NCI-H2196 (cell line): ENCODE results near the gene GLA.

Source experiments
- DNase-seq: peaks from one replicate; lab custom pipeline; 2025; ENCODE audit not compliant: unreplicated experiment; lab: John Stamatoyannopoulos, UW

The GLA gene

GRCh38 chrX:101359966-101360365, 47.8 kb downstream of the GLA start:
- no peak for DNase-seq

GRCh38 chrX:101357166-101357795, 50.4 kb downstream of the GLA start:
- DNase-seq, result no peak

GRCh38 chrX:101349193-101349562, 58.5 kb downstream of the GLA start:
- no peak for DNase-seq

GRCh38 chrX:101348452-101349192, 59.1 kb downstream of the GLA start, which contains the start of gene TIMM8A:
TSS of gene TIMM8A (minus strand) at chrX:101348742. CDS start at chrX:101348664, 78 bp downstream.
- peak; percentile 65 for DNase-seq

- no peak for DNase-seq
Observed at GRCh38 chrX:101347859-101348451, 59.8 kb downstream of the GLA start.
